ENCODE measurements around the gene ALS2CL. TPM values are rescaled to one million over a fixed set of nuclear protein-coding genes. Genes with fewer than 3 reads are reported as not detected.

ALS2CL gene
- total and polyA plus RNA-seq, 7 experiments from 2014 or later = 4.2 to 41.5 (median 30.3) TPM

GRCh38 chr3:46675843-46676567 is 17.5 kb downstream of the ALS2CL start:
- no peak overlapping the region for H3K4me3 ChIP-seq (ENCODE audit: low read length)
- Mint-ChIP-seq H3K9me3 (no peaks in the 10 kb centered on the region), H3K4me1 (no peaks in the 10 kb centered on the region), H3K4me3 (no peak overlapping the region), H3K27me3 (peaks cover 0 to 3% (median 0%) of the 10 kb centered on the region in 5 donors), H3K36me3 (peaks cover 0 to 48% (median 7%) of the 10 kb centered on the region in 5 donors), H3K27ac (peak overlapping the region in 1 of 9 donors; percentile 66)
- no peak overlapping the region for H3K27ac ChIP-seq (ENCODE audit: low read depth, low read length)
- intact Hi-C loops (cut with micrococcal nuclease) = no loop called here
- ATAC-seq = no peak
- H3K9me3 ChIP-seq (ENCODE audit: control insufficient read depth in 2 of 3, low read length in 3 of 3) = no peaks in the 10 kb centered on the region
- no peak for DNase-seq
- ChIA-PET POLR2A (no interaction called here), CTCF (interaction anchor here (0.5 kb wide), 1 partner anchor 27 kb away, joined by 4 read pairs; no protein-coding TSS in a partner anchor)
- H3K4me1 ChIP-seq (ENCODE audit: control insufficient read depth in 2 of 2, insufficient read depth in 2 of 2, low read length in 2 of 2) = no peaks in the 10 kb centered on the region
- no peaks in the 10 kb centered on the region for H3K27me3 ChIP-seq (ENCODE audit: control insufficient read depth in 2 of 2, insufficient read depth in 2 of 2, low read length in 2 of 2)
- peaks cover 0 to 73% (median 3%) of the 10 kb centered on the region in 3 experiments for H3K36me3 ChIP-seq (ENCODE audit: control insufficient read depth in 2 of 3, insufficient read depth in 3 of 3, low read length in 3 of 3)

- intact Hi-C loops (cut with micrococcal nuclease) = no loop called here
- ChIA-PET CTCF (interaction anchor here (0.5 kb wide), 1 partner anchor 27 kb away, joined by 4 read pairs; no protein-coding TSS in a partner anchor), POLR2A (no interaction called here)
- H3K4me1 ChIP-seq (ENCODE audit: control insufficient read depth in 2 of 2, insufficient read depth in 2 of 2, low read length in 2 of 2) = no peaks in the 10 kb centered on the region
- DNase-seq (no peak), ATAC-seq (no peak)
- H3K27me3 ChIP-seq (ENCODE audit: control insufficient read depth in 2 of 2, insufficient read depth in 2 of 2, low read length in 2 of 2) = no peaks in the 10 kb centered on the region
- Mint-ChIP-seq H3K4me1 (no peaks in the 10 kb centered on the region), H3K4me3 (no peak overlapping the region), H3K9me3 (no peaks in the 10 kb centered on the region), H3K27me3 (peaks cover 0 to 3% (median 0%) of the 10 kb centered on the region in 5 donors), H3K36me3 (peaks cover 0 to 44% (median 5%) of the 10 kb centered on the region in 5 donors), H3K27ac (no peak overlapping the region)
- peaks cover 0 to 72% (median 3%) of the 10 kb centered on the region in 3 experiments for H3K36me3 ChIP-seq (ENCODE audit: control insufficient read depth in 2 of 3, insufficient read depth in 3 of 3, low read length in 3 of 3)
- no peaks in the 10 kb centered on the region for H3K9me3 ChIP-seq (ENCODE audit: control insufficient read depth in 2 of 3, low read length in 3 of 3)
- no peak overlapping the region for H3K4me3 ChIP-seq (ENCODE audit: low read length)
- H3K27ac ChIP-seq (ENCODE audit: low read depth, low read length) = no peak overlapping the region
Measured at GRCh38 chr3:46675426-46675825, 18.1 kb downstream of the ALS2CL start.

DNA sequence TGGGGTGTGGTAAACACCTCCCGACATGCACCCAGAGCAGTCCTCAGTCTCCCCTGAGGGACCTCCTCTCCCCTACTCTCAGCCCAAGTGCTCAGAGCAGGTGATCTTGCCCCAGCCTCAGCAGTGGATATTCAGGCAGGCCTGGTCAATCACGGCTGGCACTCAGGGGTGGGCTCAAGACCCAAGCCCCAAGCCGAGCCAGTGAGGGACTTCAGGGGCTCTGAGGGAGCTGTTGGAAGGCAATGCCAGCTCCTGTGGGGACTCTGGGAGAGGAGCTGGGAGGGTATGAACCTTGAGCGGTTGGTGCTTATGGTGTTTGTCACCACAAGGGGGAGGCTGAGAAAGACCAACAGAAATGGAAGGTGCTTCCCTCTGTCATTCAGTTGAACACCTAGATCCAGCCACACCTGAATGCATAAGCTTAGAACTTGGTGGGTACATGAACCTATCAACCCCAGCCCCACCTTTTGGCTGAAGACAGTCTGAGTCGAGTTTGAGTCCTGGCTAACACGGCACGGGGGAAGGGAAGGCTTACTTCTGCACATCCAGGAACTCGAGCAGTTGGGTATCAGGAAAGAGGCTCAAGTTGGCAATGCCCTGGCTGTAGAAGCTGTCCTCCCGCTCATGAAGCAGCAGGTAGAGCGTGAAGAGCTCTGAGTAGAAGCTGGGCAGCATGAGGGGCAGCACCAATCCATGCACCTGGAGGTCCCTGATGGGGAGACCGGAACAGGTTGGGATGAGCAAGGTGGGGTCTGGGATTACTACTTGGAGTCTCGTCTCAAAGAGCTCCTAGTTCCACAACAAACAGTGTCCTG is 19.2 kb downstream of the ALS2CL start:
- Histone ChIP-seq H3K36me3 (ENCODE audit: control insufficient read depth in 2 of 3, insufficient read depth in 3 of 3, low read length in 3 of 3) (peaks cover 0 to 71% (median 3%) of the 10 kb centered on the region in 3 experiments), H3K27me3 (ENCODE audit: control insufficient read depth in 2 of 2, insufficient read depth in 2 of 2, low read length in 2 of 2) (no peaks in the 10 kb centered on the region), H3K4me3 (ENCODE audit: low read length) (no peak overlapping the region), H3K27ac (ENCODE audit: low read depth, low read length) (no peak overlapping the region), H3K9me3 (ENCODE audit: control insufficient read depth in 2 of 3, low read length in 3 of 3) (no peaks in the 10 kb centered on the region), H3K4me1 (ENCODE audit: control insufficient read depth in 2 of 2, insufficient read depth in 2 of 2, low read length in 2 of 2) (no peaks in the 10 kb centered on the region)
- Mint-ChIP-seq H3K27ac (no peak overlapping the region), H3K27me3 (peaks cover 0 to 3% (median 0%) of the 10 kb centered on the region in 5 donors), H3K4me1 (no peaks in the 10 kb centered on the region), H3K36me3 (peaks cover 0 to 36% (median 5%) of the 10 kb centered on the region in 5 donors), H3K4me3 (no peak overlapping the region), H3K9me3 (no peaks in the 10 kb centered on the region)
- intact Hi-C loops (cut with micrococcal nuclease) = no loop called here
- ATAC-seq (no peak), DNase-seq (no peak)
- ChIA-PET POLR2A (no interaction called here), CTCF (interaction anchor here (0.6 kb wide), 1 partner anchor 22 kb away, joined by 6 read pairs; no protein-coding TSS in a partner anchor)

DNA sequence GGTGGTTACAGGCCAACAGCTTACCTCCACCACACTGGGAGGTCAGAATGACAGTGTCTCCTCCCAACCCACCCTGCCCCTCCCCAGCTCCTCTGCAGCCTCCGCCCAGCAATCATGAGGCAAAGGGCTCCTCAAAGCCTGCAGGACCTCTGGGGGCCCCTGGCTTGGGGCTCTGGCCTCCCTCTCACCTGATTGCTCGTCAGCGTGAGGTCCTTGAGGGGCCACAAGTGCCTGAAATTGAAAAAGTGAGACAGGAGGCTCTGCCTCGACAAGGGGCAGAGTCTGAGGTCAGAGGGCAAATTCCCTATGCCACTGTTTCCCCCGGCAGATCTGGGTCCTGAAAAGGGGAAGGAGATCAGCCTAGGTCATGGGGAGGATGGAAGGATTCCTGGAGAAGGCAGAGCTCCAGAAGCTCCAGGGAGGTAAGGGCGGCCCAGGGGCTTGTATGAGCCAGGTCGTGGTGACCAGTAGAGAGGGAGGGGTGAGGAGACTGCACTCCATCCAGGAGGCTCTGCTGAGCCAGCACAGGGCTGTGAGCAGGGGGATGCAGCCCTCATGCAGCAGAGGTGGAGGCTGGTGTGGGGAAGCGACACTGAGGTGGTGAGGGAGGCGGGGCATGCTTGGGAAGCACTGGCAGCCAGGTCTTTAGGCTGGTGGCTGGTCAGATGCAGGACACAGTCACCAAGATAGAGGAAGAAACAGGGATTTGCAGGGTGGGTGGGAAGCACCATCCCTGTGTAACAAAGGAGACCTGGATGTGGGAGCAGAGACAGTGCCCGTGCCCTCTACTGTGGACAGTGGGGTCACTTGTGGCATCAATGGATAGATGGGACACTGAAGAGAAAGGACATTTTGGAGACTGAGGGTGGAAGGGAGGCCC is 20.1 kb downstream of the ALS2CL start:
- Mint-ChIP-seq H3K27me3 (peaks cover 0 to 3% (median 0%) of the 10 kb centered on the region in 5 donors), H3K9me3 (no peaks in the 10 kb centered on the region), H3K4me1 (no peaks in the 10 kb centered on the region), H3K4me3 (no peak overlapping the region), H3K27ac (peak overlapping the region in 5 of 9 donors; percentile 28 to 78 (median 58)), H3K36me3 (peaks cover 0 to 36% (median 5%) of the 10 kb centered on the region in 5 donors)
- H3K27ac ChIP-seq (ENCODE audit: low read depth, low read length) = no peak overlapping the region
- ATAC-seq (no peak), DNase-seq (no peak)
- H3K27me3 ChIP-seq (ENCODE audit: control insufficient read depth in 2 of 2, insufficient read depth in 2 of 2, low read length in 2 of 2) = no peaks in the 10 kb centered on the region
- H3K9me3 ChIP-seq (ENCODE audit: control insufficient read depth in 2 of 3, low read length in 3 of 3) = no peaks in the 10 kb centered on the region
- POLR2A ChIA-PET = no interaction called here
- CTCF ChIA-PET = interaction anchor here (0.6 kb wide), 1 partner anchor 29 kb away, joined by 3 read pairs; no protein-coding TSS in a partner anchor
- H3K4me1 ChIP-seq (ENCODE audit: control insufficient read depth in 2 of 2, insufficient read depth in 2 of 2, low read length in 2 of 2) = no peaks in the 10 kb centered on the region
- peaks cover 0 to 63% (median 3%) of the 10 kb centered on the region in 3 experiments for H3K36me3 ChIP-seq (ENCODE audit: control insufficient read depth in 2 of 3, insufficient read depth in 3 of 3, low read length in 3 of 3)
- intact Hi-C loops (cut with micrococcal nuclease) = no loop called here
- H3K4me3 ChIP-seq (ENCODE audit: low read length) = no peak overlapping the region

GRCh38 chr3:46672349-46672695 is 21.2 kb downstream of the ALS2CL start:
- peak overlapping the region in 1 of 9 donors; percentile 38 for H3K27ac Mint-ChIP-seq
- CTCF ChIA-PET = interaction anchor here (0.5 to 0.9 kb wide), 3 partner anchors 9 to 30 kb away, joined by 3 read pairs; no protein-coding TSS in a partner anchor

More at GRCh38 chr3:46672349-46672695, 21.2 kb downstream of the ALS2CL start:
- Mint-ChIP-seq H3K36me3 (peaks cover 0 to 33% (median 5%) of the 10 kb centered on the region in 5 donors), H3K27me3 (peaks cover 0 to 3% (median 0%) of the 10 kb centered on the region in 5 donors), H3K9me3 (no peaks in the 10 kb centered on the region), H3K4me3 (no peak overlapping the region), H3K4me1 (no peaks in the 10 kb centered on the region)
- ATAC-seq (no peak), DNase-seq (peak in 1 of 9 donors; percentile 12)
- H3K4me1 ChIP-seq (ENCODE audit: control insufficient read depth in 2 of 2, insufficient read depth in 2 of 2, low read length in 2 of 2) = no peaks in the 10 kb centered on the region
- POLR2A ChIA-PET = no interaction called here
- H3K27me3 ChIP-seq (ENCODE audit: control insufficient read depth in 2 of 2, insufficient read depth in 2 of 2, low read length in 2 of 2) = no peaks in the 10 kb centered on the region
- no peak overlapping the region for H3K27ac ChIP-seq (ENCODE audit: low read depth, low read length)
- peaks cover 0 to 53% (median 3%) of the 10 kb centered on the region in 3 experiments for H3K36me3 ChIP-seq (ENCODE audit: control insufficient read depth in 2 of 3, insufficient read depth in 3 of 3, low read length in 3 of 3)
- H3K9me3 ChIP-seq (ENCODE audit: control insufficient read depth in 2 of 3, low read length in 3 of 3) = no peaks in the 10 kb centered on the region
- H3K4me3 ChIP-seq (ENCODE audit: low read length) = no peak overlapping the region
- intact Hi-C loops (cut with micrococcal nuclease) = no loop called here
